Activated naive CD4-positive, alpha-beta T cell treated with anti-CD3 and anti-CD28 coated beads for 36 hours (primary cell): ENCODE results near the gene DGCR2. TPM values are rescaled to one million over a fixed set of nuclear protein-coding genes. Genes with fewer than 3 reads are reported as not detected.
"Not testable (repeated sequence)": the region's sequence is repeated elsewhere in the genome, so short reads cannot be mapped to it uniquely, and the experiment has no call there.

ENCODE experiments used
- CTCF ChIA-PET: fragments of 350-600 bp; sonication (Branson Sonifier 250); formaldehyde crosslinking; loops from one replicate; lab custom pipeline; 2021; ENCODE audit warnings: antibody characterized with exemption; lab: Charles Lee
- DNase-seq: peaks from one replicate; pipeline ENCODE4 v3.0.0-alpha.2; 2020
- H3K27ac Mint-ChIP-seq: one replicate; pipeline ENCODE4 v1.8.0; 2021; ENCODE audit warnings: mild to moderate bottlenecking, mixed read lengths
- H3K27me3 Mint-ChIP-seq: one replicate; pipeline ENCODE4 v1.8.0; 2021; ENCODE audit warnings: low read depth, mixed read lengths
- H3K36me3 Mint-ChIP-seq: one replicate; pipeline ENCODE4 v1.8.0; 2021; ENCODE audit warnings: low read depth, mixed read lengths
- H3K4me1 Mint-ChIP-seq: one replicate; pipeline ENCODE4 v1.8.0; 2021; ENCODE audit warnings: low read depth, mixed read lengths
- H3K4me3 Mint-ChIP-seq: one replicate; pipeline ENCODE4 v1.8.0; 2021; ENCODE audit warnings: mild to moderate bottlenecking, moderate library complexity, mixed read lengths
- H3K9me3 Mint-ChIP-seq: one replicate; pipeline ENCODE4 v1.8.0; 2021; ENCODE audit warnings: mixed read lengths
- intact Hi-C: fragments of 100-400 bp; cut with micrococcal nuclease; formaldehyde crosslinking; loops from one replicate; pipeline ENCODE4 v1.15.1; 2023
- total RNA-seq, 2 experiments: library from RNA; stranded (reverse); gene quantifications; one replicate each; pipeline ENCODE4 v1.2.3, GENCODE V29; 2021

DGCR2 gene, protein sequence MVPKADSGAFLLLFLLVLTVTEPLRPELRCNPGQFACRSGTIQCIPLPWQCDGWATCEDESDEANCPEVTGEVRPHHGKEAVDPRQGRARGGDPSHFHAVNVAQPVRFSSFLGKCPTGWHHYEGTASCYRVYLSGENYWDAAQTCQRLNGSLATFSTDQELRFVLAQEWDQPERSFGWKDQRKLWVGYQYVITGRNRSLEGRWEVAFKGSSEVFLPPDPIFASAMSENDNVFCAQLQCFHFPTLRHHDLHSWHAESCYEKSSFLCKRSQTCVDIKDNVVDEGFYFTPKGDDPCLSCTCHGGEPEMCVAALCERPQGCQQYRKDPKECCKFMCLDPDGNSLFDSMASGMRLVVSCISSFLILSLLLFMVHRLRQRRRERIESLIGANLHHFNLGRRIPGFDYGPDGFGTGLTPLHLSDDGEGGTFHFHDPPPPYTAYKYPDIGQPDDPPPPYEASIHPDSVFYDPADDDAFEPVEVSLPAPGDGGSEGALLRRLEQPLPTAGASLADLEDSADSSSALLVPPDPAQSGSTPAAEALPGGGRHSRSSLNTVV
- 10 to 100 TPM; 15.4 to 16.4 TPM for total RNA-seq

DNA sequence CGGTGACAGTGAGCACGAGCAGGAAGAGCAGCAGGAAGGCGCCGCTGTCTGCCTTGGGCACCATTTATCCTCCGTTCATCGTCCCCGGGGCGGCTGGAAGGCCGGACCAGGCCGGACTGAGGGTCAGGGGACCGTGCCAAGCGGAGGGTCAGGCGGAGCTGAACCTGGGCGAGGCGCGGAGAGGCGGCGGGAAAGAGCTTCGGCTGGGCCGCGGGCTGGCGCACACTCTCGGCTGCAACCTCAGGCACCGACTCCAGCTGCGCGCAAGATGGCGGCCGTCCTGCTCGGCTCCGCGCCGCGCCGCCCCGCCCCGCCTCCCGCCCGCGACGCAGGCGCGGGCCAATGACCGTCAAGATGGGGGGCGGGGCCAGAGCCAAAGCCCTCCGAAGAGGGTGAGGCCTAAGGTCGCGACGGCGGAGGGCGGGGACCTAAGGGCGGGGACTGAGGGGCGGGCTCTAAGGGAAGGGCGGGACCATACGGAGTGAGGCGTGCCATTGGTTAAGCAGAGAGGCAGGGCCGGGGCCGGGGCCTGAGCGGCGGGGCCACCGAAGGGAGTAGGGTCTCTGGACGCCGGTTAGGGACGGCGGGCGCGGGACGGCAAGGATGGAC, at the start of gene DGCR2:
Gene DGCR2 (minus strand): TSS at position 270 of the 609 bp plus-strand sequence. CDS start 206 bp downstream, at position 64.
- H3K4me3 Mint-ChIP-seq = peak within 1 kb of the TSS; percentile 84
- peaks cover 47% of the 10 kb centered on the region for H3K4me1 Mint-ChIP-seq
- DNase-seq = peak; percentile 98
- H3K9me3 Mint-ChIP-seq = no peaks in the 10 kb centered on the region
- intact Hi-C loops = loop anchor here (1.0 to 5.0 kb wide), 6 partner anchors 13 to 355 kb away; partner anchors contain the start of genes CDC45, ESS2, HIRA and MRPL40
- H3K36me3 Mint-ChIP-seq = no peaks in the 10 kb centered on the region
- CTCF ChIA-PET = interaction anchor here (1.4 kb wide), 1 partner anchor 12 kb away, joined by 4 read pairs; no protein-coding TSS in a partner anchor
- H3K27me3 Mint-ChIP-seq = no peaks in the 10 kb centered on the region
- H3K27ac Mint-ChIP-seq = peak within 1 kb of the TSS; percentile 66

DNA sequence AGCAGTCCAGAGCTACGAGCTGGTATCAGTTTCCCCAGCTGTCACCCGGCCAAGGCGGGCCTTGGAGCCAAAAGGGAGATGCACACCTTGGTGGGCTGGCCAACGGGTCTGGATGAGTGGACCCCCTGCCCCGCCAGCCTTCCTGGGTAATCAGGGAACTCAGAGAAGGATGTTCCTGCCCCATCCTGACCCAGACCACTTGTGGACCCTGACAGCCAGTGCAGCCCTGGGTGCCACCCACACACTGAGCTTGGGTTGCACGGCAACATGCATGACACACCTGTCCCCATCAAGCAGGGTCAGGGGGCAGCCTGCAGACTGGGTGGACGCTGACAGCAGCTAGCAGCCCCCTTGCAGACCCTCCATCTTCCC, 47.7 kb upstream of the DGCR2 start:
- Mint-ChIP-seq H3K4me1 (peaks cover 34% of the 10 kb centered on the region), H3K36me3 (peaks cover 4% of the 10 kb centered on the region), H3K4me3 (peak overlapping the region; percentile 96), H3K27me3 (peaks cover 36% of the 10 kb centered on the region), H3K9me3 (no peaks in the 10 kb centered on the region), H3K27ac (no peak overlapping the region)
- intact Hi-C loops = no loop called here
- CTCF ChIA-PET = no interaction called here
- no peak for DNase-seq

DNA sequence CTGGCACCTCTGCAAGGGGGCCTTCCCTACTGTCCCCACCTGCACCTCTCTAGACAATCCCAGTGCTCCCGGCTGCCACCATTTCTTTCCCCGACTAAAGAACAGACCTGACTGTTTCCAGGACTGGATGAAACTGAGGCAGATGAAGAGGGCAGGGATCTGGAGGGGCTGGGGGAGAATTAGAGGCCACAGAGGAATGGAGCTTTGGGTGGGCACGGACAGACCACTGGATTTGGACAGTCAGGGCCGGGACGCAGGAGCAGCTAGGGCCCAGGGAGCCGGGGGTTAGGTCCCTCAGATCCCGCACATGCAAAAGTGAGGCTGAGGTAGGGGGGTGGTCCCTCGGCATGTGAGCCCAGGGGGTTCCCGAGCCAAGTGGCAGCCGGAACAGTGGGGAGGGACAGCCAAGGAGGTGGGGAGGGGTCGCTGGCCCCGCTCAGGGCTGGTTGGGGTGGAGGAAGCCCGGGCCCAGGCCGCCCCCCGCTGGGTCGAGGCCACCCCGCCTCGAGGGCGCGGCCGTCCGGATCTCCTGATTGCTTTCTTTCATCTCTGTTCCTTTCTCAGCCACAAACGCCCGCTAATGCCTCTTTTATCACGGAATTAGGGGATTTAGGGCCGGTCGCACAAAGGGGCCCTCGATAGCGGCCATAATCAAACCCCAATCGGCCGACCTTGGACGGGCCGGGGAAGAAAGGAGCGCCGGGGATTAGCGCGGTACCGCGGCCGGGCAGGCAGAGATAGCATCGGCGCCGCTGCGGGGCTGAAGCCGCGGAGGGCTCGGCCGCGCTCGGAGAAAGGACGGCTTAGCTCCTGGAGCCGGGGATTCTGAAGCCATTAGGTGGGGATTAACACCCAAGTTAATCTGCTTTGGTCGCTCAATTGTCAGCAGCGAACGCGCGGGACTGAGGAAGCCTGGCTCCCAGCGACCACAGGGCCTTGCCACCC, 47.1 kb upstream of the DGCR2 start:
- H3K27me3 Mint-ChIP-seq = peaks cover 40% of the 10 kb centered on the region
- intact Hi-C loops = no loop called here
- DNase-seq = no peak
- H3K4me3 Mint-ChIP-seq = peak overlapping the region; percentile 48
- CTCF ChIA-PET = no interaction called here
- H3K36me3 Mint-ChIP-seq = peaks cover 4% of the 10 kb centered on the region
- H3K27ac Mint-ChIP-seq = no peak overlapping the region
- H3K4me1 Mint-ChIP-seq = peaks cover 32% of the 10 kb centered on the region
- H3K9me3 Mint-ChIP-seq = no peaks in the 10 kb centered on the region

DNA sequence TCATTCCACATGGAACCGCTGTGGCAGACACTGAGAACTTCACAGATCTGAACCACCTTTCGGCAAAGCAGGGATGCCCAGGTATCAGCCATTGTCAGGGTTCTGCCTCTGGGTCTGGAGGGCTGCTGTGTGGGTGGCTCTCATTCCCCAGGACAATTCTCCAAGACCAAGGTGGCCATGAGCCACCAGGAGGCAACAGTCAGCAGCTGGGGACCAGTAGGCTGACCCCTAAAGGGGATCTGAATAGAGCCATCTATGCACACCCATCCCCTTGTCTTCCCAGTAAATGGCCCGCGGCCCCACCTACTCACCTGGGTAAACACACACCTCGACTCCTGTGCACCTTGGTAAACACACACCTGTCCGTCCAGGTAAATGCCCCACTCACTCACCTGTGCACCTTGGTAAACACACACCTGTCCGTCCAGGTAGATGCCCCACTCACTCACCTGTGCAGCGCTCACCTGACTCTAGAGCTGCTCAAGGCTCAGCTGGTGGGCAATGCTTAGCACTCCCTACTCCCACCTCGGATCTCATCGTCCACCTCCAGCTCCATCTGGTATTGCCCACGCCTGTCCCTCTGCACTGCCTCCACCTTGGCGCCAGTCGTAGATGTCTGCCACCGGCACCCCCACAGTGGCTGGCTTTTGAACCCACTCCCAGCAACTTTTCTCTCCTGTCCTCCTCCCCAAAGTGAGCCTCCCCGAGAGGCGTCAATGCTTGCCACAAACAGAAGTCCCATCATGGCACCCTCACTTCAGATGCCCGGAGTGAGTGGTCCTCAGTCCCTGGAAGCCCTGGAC, 46.1 kb upstream of the DGCR2 start:
- CTCF ChIA-PET = interaction anchor here (1.5 kb wide), 1 partner anchor 462 kb away, joined by 3 read pairs; no protein-coding TSS in a partner anchor
- Mint-ChIP-seq H3K9me3 (no peaks in the 10 kb centered on the region), H3K4me1 (peaks cover 23% of the 10 kb centered on the region), H3K4me3 (no peak overlapping the region), H3K27ac (no peak overlapping the region), H3K36me3 (peaks cover 4% of the 10 kb centered on the region), H3K27me3 (peaks cover 40% of the 10 kb centered on the region)
- no peak for DNase-seq
- intact Hi-C loops = no loop called here

DNA sequence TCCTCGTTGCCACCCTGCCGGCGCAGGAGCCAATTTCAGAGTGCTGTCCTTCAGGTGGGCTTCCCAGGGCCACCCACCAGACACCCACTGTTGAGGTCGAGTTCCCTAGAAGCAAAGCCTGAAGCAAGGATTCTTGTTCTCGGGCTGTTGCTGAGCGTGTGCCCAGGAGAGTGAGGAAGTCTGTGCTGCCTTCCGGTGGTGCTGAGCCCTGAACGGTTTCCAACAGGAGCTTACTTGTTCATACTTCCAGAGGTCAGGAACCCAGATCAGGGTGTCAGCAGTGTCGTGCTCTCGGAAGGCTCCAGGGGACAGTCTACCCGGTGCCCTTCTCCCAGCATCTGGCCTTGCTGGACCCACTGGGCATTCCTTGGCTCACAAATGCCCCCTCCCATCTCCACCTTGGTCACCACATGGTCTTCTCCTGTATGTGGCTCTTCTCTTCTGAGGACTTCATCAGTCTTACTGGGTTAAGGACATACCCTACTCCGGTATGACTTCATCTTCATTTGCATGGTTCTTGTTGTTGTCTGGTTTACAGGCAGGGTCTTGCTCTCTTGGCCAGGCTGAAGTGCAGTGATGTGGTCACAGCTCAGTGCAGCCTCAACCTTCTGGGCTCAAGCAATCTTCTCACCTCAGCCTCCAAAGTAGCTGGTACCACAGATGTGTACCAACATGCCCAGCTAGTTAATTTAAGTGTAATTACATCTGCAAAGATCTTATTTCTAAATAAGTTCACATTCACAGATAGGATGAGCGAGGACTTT, 45.1 kb upstream of the DGCR2 start:
- H3K9me3 Mint-ChIP-seq = no peaks in the 10 kb centered on the region
- CTCF ChIA-PET = interaction anchor here (1.5 kb wide), 1 partner anchor 463 kb away, joined by 3 read pairs; no protein-coding TSS in a partner anchor
- DNase-seq = no peak
- no peak overlapping the region for H3K27ac Mint-ChIP-seq
- no peak overlapping the region for H3K4me3 Mint-ChIP-seq
- H3K27me3 Mint-ChIP-seq = peaks cover 40% of the 10 kb centered on the region
- intact Hi-C loops = no loop called here
- H3K4me1 Mint-ChIP-seq = peaks cover 13% of the 10 kb centered on the region
- H3K36me3 Mint-ChIP-seq = peaks cover 4% of the 10 kb centered on the region

DNA sequence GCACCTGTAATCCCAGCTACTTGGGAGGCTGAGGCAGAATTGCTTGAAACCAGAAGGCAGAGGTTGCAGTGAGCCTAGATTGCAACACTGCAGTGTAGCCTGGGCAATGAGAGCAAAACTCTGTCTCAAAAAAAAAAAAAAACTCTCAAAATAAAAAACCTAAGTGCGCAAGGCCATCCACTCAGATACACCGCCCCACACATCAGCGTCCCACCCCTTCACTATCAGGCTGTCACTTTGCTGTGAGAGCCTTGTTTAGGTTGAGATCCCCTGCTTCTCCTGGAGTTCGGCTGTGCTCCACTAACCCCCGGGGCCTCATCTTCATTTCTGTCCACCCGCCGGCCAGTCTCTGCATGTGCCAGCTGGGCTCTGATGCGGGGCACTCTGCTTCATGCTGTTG, 44.2 kb upstream of the DGCR2 start:
- CTCF ChIA-PET = no interaction called here
- Mint-ChIP-seq H3K4me1 (peaks cover 11% of the 10 kb centered on the region), H3K9me3 (no peaks in the 10 kb centered on the region), H3K4me3 (no peak overlapping the region), H3K27ac (no peak overlapping the region), H3K27me3 (peaks cover 40% of the 10 kb centered on the region), H3K36me3 (peaks cover 1% of the 10 kb centered on the region)
- no peak for DNase-seq
- intact Hi-C loops = no loop called here

DNA sequence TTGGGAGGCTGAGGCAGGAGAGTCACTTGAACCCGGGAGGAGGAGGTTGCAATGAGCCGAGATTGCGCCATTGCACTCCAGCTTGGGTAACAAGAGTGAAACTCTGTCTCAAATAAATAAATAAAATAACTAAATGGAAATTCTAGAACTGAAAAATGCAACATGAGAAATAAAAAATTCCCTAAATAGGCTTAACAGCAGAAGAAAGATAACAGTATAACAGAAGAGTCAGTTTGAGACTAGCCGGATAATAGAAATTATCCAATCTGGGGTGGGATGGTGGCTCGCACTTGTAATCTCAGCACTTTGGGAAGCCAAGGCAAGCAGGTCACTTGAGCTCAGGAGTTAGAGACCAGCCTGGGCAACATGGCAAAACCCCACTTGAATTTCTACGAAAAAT, 42.2 kb upstream of the DGCR2 start:
- CTCF ChIA-PET = no interaction called here
- H3K4me3 Mint-ChIP-seq = no peak overlapping the region
- H3K27ac Mint-ChIP-seq = no peak overlapping the region
- H3K9me3 Mint-ChIP-seq = no peaks in the 10 kb centered on the region
- peaks cover under 1% of the 10 kb centered on the region for H3K4me1 Mint-ChIP-seq
- intact Hi-C loops = no loop called here
- peaks cover 34% of the 10 kb centered on the region for H3K27me3 Mint-ChIP-seq
- DNase-seq = no peak
- no peaks in the 10 kb centered on the region for H3K36me3 Mint-ChIP-seq

DNA sequence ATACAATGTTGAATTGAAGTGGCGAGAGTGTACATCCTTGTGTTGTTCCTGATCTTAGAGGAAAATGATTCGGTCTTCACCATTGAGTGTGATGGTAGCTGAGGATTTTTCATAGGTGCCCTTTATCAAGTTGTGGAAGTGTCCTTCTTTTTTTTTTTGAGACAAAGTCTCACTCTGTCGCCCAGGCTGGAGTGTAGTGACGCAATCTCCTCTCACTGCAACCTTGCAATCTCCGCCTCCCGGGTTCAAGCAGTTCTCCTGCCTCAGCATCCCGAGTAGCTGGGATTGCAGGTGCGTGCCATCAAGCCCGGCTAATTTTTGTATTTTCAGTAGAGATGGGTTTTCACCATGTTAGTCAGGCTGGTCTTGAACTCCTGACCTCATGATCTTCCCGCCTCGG, 36.4 kb upstream of the DGCR2 start:
- H3K9me3 Mint-ChIP-seq, H3K36me3 Mint-ChIP-seq, H3K4me1 Mint-ChIP-seq, DNase-seq, H3K4me3 Mint-ChIP-seq, intact Hi-C loops, CTCF ChIA-PET, H3K27ac Mint-ChIP-seq: not testable (repeated sequence)
- peaks cover 17% of the 10 kb centered on the region for H3K27me3 Mint-ChIP-seq

DNA sequence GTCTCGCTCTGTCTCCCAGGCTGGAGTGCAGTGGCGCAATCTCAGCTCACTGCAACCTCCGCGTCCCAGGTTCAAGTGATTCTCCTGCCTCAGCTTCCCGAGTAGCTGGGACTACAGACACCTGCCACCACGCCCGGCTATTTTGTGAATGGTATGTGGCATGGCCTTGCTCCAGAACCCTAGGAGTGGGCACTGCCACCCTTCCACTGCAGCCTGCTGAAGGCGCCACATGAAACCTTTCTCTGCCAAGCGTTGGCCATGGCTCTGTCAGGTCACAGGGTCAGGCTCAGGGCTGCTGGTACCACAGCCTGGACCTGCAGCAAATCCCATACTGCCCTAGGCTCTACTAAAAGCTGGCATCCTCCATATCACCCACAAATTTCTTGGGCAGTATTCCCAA, 33.9 kb upstream of the DGCR2 start:
- CTCF ChIA-PET, intact Hi-C loops, H3K36me3 Mint-ChIP-seq, H3K4me3 Mint-ChIP-seq, DNase-seq, H3K27ac Mint-ChIP-seq, H3K9me3 Mint-ChIP-seq, H3K4me1 Mint-ChIP-seq: not testable (repeated sequence)
- H3K27me3 Mint-ChIP-seq = peaks cover 35% of the 10 kb centered on the region

DNA sequence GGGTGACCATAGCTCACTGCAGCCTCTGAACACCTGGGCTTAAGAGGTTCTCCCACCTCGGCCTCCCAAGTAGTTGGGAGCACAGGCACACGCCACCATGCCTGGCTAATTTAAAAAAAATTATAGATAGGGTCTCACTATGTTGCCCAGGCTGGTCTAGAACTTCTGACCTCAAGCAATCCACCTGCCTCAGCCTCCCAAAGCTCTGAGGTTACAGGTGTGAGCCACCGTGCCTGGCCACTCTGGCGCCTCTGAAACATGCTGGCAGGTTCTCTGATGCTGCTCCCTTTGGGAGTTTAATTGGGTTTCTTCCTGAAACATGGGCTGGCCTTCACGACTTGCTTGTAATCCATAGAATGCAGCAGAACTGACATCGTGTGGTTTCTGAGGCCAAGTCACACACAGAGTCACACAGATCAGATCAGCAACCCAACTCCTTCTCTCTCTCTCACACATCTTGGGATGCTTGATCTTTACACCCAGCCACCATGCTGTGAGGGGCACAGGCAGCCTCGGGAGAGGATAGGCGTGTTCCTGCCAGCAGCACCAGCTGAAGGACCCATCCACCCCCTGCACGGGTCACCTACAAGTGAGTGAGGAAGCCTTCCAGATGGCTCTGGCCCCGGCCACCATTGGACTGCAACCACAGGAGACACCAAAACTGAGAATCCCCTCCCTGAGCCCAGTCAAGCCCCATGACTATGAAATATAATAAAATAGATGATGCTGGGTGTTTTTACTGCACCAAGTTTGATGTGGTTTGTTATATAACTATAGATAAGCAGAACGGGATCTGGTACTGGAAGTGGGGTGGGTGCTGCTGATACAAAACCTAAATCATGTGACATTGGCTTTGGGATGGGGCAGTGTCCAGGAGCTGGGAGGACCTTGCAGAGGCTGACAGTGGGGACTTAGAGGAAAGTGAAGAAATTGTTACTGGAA, 31.0 kb upstream of the DGCR2 start:
- Mint-ChIP-seq H3K9me3 (no peaks in the 10 kb centered on the region), H3K27ac (no peak overlapping the region), H3K27me3 (peaks cover 44% of the 10 kb centered on the region), H3K4me3 (no peak overlapping the region), H3K4me1 (peaks cover 9% of the 10 kb centered on the region), H3K36me3 (peaks cover 6% of the 10 kb centered on the region)
- no peak for DNase-seq
- intact Hi-C loops = no loop called here
- CTCF ChIA-PET = interaction anchor here (1.3 kb wide), 1 partner anchor 9 kb away, joined by 3 read pairs; the partner anchor contains the start of gene ESS2
